ENCODE measurements around the gene ANTXRL. TPM values are rescaled to one million over a fixed set of nuclear protein-coding genes. Genes with fewer than 3 reads are reported as not detected.
A peak's percentile ranks its signal among the peaks of the same experiment; 100 is the strongest.

ANTXRL gene
- total RNA-seq, 2 experiments from 2014 or later, result not detected

- Mint-ChIP-seq H3K9me3 (no peaks in the 10 kb centered on the region), H3K4me3 (peak overlapping the region; percentile 89), H3K4me1 (ENCODE audit: low read depth) (peaks cover 25% of the 10 kb centered on the region), H3K27ac (no peak overlapping the region), H3K36me3 (ENCODE audit: low read depth) (no peaks in the 10 kb centered on the region), H3K27me3 (no peaks in the 10 kb centered on the region)
- Histone ChIP-seq H3K4me1 (ENCODE audit: insufficient read depth, low read length) (peaks cover 27% of the 10 kb centered on the region), H3K36me3 (ENCODE audit: insufficient read depth, low read length) (no peaks in the 10 kb centered on the region), H3K9me3 (ENCODE audit: control insufficient read depth in 1 of 2, insufficient read depth in 1 of 2, low read length in 2 of 2) (no peaks in the 10 kb centered on the region), H3K27me3 (ENCODE audit: control insufficient read depth in 1 of 2, insufficient read depth in 2 of 2, low read length in 2 of 2) (no peaks in the 10 kb centered on the region), H3K27ac (ENCODE audit: low read depth in 1 of 2, low read length in 2 of 2) (no peak overlapping the region), H3K4me3 (ENCODE audit: low read length) (peak overlapping the region; percentile 47)
- DNase-seq, result peak in 13 of 14 experiments; percentile 49 to 85 (median 66)
- ChIA-PET CTCF (no interaction called here), POLR2A (interaction anchor here (1.0 to 3.1 kb wide), 3 partner anchors 14 to 176 kb away, joined by 3 to 19 read pairs (median 13); no protein-coding TSS in a partner anchor)
- no peak for TF ChIP-seq CTCF (IDR thresholded peaks at IDR 0.05)
- ATAC-seq (ENCODE audit: poor library complexity), result peak; percentile 83
- intact Hi-C loops (cut with DNase I, micrococcal nuclease), result no loop called here
Observed at GRCh38 chr10:46282842-46283574, 3.8 kb upstream of the ANTXRL start.

GRCh38 chr10:46283580-46284285 lies 3.1 kb upstream of the ANTXRL start:
- H3K9me3 ChIP-seq (ENCODE audit: control insufficient read depth in 1 of 2, insufficient read depth in 1 of 2, low read length in 2 of 2), result no peaks in the 10 kb centered on the region
- no peaks in the 10 kb centered on the region for H3K9me3 Mint-ChIP-seq
- H3K27ac Mint-ChIP-seq, result peak overlapping the region; percentile 40
- no peaks in the 10 kb centered on the region for H3K36me3 ChIP-seq (ENCODE audit: insufficient read depth, low read length)
- DNase-seq (no peak), ATAC-seq (ENCODE audit: poor library complexity) (no peak)
- H3K27ac ChIP-seq (ENCODE audit: low read depth in 1 of 2, low read length in 2 of 2), result no peak overlapping the region
- POLR2A ChIA-PET, result interaction anchor here (3.1 kb wide), 1 partner anchor 15 kb away, joined by 19 read pairs; no protein-coding TSS in a partner anchor
- peaks cover 25% of the 10 kb centered on the region for H3K4me1 Mint-ChIP-seq (ENCODE audit: low read depth)
- TF ChIP-seq CTCF (IDR thresholded peaks at IDR 0.05), result no peak
- H3K4me3 ChIP-seq (ENCODE audit: low read length), result peak overlapping the region; percentile 57
- peaks cover 27% of the 10 kb centered on the region for H3K4me1 ChIP-seq (ENCODE audit: insufficient read depth, low read length)
- H3K4me3 Mint-ChIP-seq, result peak overlapping the region; percentile 79
- intact Hi-C loops (cut with DNase I, micrococcal nuclease), result no loop called here
- CTCF ChIA-PET, result no interaction called here
- no peaks in the 10 kb centered on the region for H3K27me3 Mint-ChIP-seq
- no peaks in the 10 kb centered on the region for H3K27me3 ChIP-seq (ENCODE audit: control insufficient read depth in 1 of 2, insufficient read depth in 2 of 2, low read length in 2 of 2)
- H3K36me3 Mint-ChIP-seq (ENCODE audit: low read depth), result no peaks in the 10 kb centered on the region

GRCh38 chr10:46284286-46285229 lies 2.2 kb upstream of the ANTXRL start:
- no peaks in the 10 kb centered on the region for H3K27me3 ChIP-seq (ENCODE audit: control insufficient read depth in 1 of 2, insufficient read depth in 2 of 2, low read length in 2 of 2)
- H3K4me3 ChIP-seq (ENCODE audit: low read length), result peak overlapping the region; percentile 57
- ChIA-PET CTCF (no interaction called here), POLR2A (interaction anchor here (0.9 to 3.1 kb wide), 3 partner anchors 15 to 1096 kb away, joined by 4 to 19 read pairs (median 4); no protein-coding TSS in a partner anchor)
- TF ChIP-seq CTCF (IDR thresholded peaks at IDR 0.05), result no peak
- H3K9me3 Mint-ChIP-seq, result no peaks in the 10 kb centered on the region
- intact Hi-C loops (cut with DNase I, micrococcal nuclease), result no loop called here
- H3K4me1 ChIP-seq (ENCODE audit: insufficient read depth, low read length), result peaks cover 27% of the 10 kb centered on the region
- H3K36me3 Mint-ChIP-seq (ENCODE audit: low read depth), result no peaks in the 10 kb centered on the region
- H3K9me3 ChIP-seq (ENCODE audit: control insufficient read depth in 1 of 2, insufficient read depth in 1 of 2, low read length in 2 of 2), result no peaks in the 10 kb centered on the region
- peak overlapping the region in 1 of 2 donors; percentile 35 for H3K27ac ChIP-seq (ENCODE audit: low read depth in 1 of 2, low read length in 2 of 2)
- DNase-seq (peak; percentile 37 to 88 (median 73)), ATAC-seq (ENCODE audit: poor library complexity) (peak; percentile 68)
- peak overlapping the region; percentile 57 for H3K27ac Mint-ChIP-seq
- H3K4me3 Mint-ChIP-seq, result peak overlapping the region; percentile 85
- peaks cover 25% of the 10 kb centered on the region for H3K4me1 Mint-ChIP-seq (ENCODE audit: low read depth)
- no peaks in the 10 kb centered on the region for H3K36me3 ChIP-seq (ENCODE audit: insufficient read depth, low read length)
- H3K27me3 Mint-ChIP-seq, result no peaks in the 10 kb centered on the region

Measured in CD4-positive, alpha-beta T cell (primary cell).